CD8-positive, alpha-beta memory T cell (primary cell): ENCODE results near the gene TNIP2. TPM values are rescaled to one million over a fixed set of nuclear protein-coding genes. Genes with fewer than 3 reads are reported as not detected.
"Not testable (repeated sequence)": the region's sequence is repeated elsewhere in the genome, so short reads cannot be mapped to it uniquely, and the experiment has no call there.

Source experiments
- CTCF ChIA-PET: fragments of 350-600 bp; sonication (Branson Sonifier 250); formaldehyde crosslinking; loops from one replicate; lab custom pipeline; 2021; ENCODE audit warnings: antibody characterized with exemption; lab: Charles Lee
- POLR2A ChIA-PET: fragments of 350-600 bp; sonication (Branson Sonifier 250); formaldehyde crosslinking; loops from one replicate; lab custom pipeline; 2021; ENCODE audit warnings: antibody characterized with exemption; lab: Charles Lee
- DNase-seq, 5 donors: peaks; one replicate each; pipeline versions ENCODE4 v3.0.0 to v3.0.0-alpha.2; 2020 to 2022; ENCODE audit warnings: mixed read lengths in 1 of 5
- H3K27ac ChIP-seq: one replicate; pipeline ENCODE4 v1.7.0; 2013; ENCODE audit warnings: low read depth, mild to moderate bottlenecking, low read length, moderate library complexity
- H3K27me3 ChIP-seq: 2 replicates; pipeline ENCODE4 v1.7.0; 2013; ENCODE audit warnings: low read length, mild to moderate bottlenecking; ENCODE audit not compliant: insufficient read depth, poor library complexity, severe bottlenecking
- H3K36me3 ChIP-seq: 2 replicates; pipeline ENCODE4 v1.7.0; 2013; ENCODE audit warnings: mild to moderate bottlenecking, low read length, moderate library complexity; ENCODE audit not compliant: insufficient read depth
- H3K4me1 ChIP-seq: 2 replicates; pipeline ENCODE4 v1.7.0; 2013; ENCODE audit warnings: mild to moderate bottlenecking, low read length, moderate library complexity; ENCODE audit not compliant: insufficient read depth
- H3K4me3 ChIP-seq: 2 replicates; pipeline ENCODE4 v1.7.0; 2013; ENCODE audit warnings: mild to moderate bottlenecking, low read length
- H3K9me3 ChIP-seq: 2 replicates; pipeline ENCODE4 v1.7.0; 2013; ENCODE audit warnings: mild to moderate bottlenecking, low read length
- H3K27ac Mint-ChIP-seq, 8 donors: one replicate each; pipeline ENCODE4 v1.8.0; 2020 to 2021; ENCODE audit warnings: mixed read lengths in 8 of 8, mild to moderate bottlenecking in 6 of 8, inconsistent platforms in 3 of 8, moderate library complexity in 3 of 8
- H3K27me3 Mint-ChIP-seq, 2 donors: one replicate each; pipeline ENCODE4 v1.8.0; 2020 to 2021; ENCODE audit warnings: mixed read lengths in 2 of 2, mild to moderate bottlenecking in 1 of 2, moderate library complexity in 1 of 2
- H3K36me3 Mint-ChIP-seq, 3 donors: one replicate each; pipeline ENCODE4 v1.8.0; 2020 to 2021; ENCODE audit warnings: mixed read lengths in 3 of 3, inconsistent platforms in 1 of 3, mild to moderate bottlenecking in 1 of 3
- H3K4me1 Mint-ChIP-seq, 3 donors: one replicate each; pipeline ENCODE4 v1.8.0; 2020 to 2021; ENCODE audit warnings: mixed read lengths in 3 of 3, inconsistent platforms in 1 of 3, mild to moderate bottlenecking in 1 of 3
- H3K4me3 Mint-ChIP-seq, 7 donors: one replicate each; pipeline ENCODE4 v1.8.0; 2020 to 2021; ENCODE audit warnings: mixed read lengths in 7 of 7, mild to moderate bottlenecking in 6 of 7, moderate library complexity in 4 of 7, inconsistent platforms in 2 of 7
- H3K9me3 Mint-ChIP-seq, 5 donors: one replicate each; pipeline ENCODE4 v1.8.0; 2020 to 2022; ENCODE audit warnings: mixed read lengths in 5 of 5, mild to moderate bottlenecking in 3 of 5, moderate library complexity in 2 of 5, inconsistent platforms in 1 of 5
- polyA plus RNA-seq: library from polyadenylated mRNA; unstranded; fragments of 300-500 nt; fragmentation: Illumina TruSeq; gene quantifications from one replicate; pipeline ENCODE4 v1.2.3, GENCODE V29; 2021
- total RNA-seq, 2 experiments: library from RNA; stranded (reverse); gene quantifications; one replicate each; pipeline ENCODE4 v1.2.3, GENCODE V29; 2021

Gene TNIP2
- total and polyA plus RNA-seq, 3 experiments from 2014 or later = 57.4 to 92.3 (median 87.7) TPM

DNA sequence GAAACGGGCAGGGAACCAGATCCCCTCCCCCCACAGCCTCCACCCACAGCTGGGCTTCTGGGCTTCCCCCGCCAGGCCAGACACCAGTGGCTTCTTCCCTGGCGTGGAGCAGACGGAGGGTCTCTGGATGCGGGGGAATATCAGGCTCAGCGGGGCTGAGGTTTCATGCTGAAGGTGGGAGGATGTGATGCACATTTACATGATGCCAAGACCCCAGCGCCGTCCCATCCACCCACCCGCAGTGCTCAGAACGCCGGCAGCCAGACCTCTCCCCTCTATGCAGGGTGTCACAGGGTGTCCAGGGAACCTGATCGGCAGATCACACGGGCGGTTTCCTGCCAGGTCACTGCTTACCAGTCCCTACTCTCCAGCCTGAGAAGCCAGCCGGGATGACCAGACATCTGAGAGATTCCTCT, 12.8 kb upstream of the TNIP2 start:
- POLR2A ChIA-PET = no interaction called here
- Histone ChIP-seq H3K9me3 (no peaks in the 10 kb centered on the region), H3K27ac (no peak overlapping the region), H3K36me3 (no peaks in the 10 kb centered on the region), H3K4me3 (no peak overlapping the region), H3K27me3 (no peaks in the 10 kb centered on the region), H3K4me1 (peaks cover 9% of the 10 kb centered on the region)
- DNase-seq = no peak
- no peak overlapping the region for H3K27ac Mint-ChIP-seq
- no peak overlapping the region for H3K4me3 Mint-ChIP-seq
- peaks cover 0 to 2% of the 10 kb centered on the region in 2 donors for H3K27me3 Mint-ChIP-seq
- H3K36me3 Mint-ChIP-seq = no peaks in the 10 kb centered on the region
- CTCF ChIA-PET = no interaction called here
- H3K4me1 Mint-ChIP-seq = peaks cover 10 to 21% (median 12%) of the 10 kb centered on the region in 3 donors
- no peaks in the 10 kb centered on the region for H3K9me3 Mint-ChIP-seq

GRCh38 chr4:2768124-2768523, 12.0 kb upstream of the TNIP2 start:
- Histone ChIP-seq H3K27me3 (no peaks in the 10 kb centered on the region), H3K36me3 (no peaks in the 10 kb centered on the region), H3K27ac (no peak overlapping the region), H3K4me3 (no peak overlapping the region), H3K4me1 (peaks cover 9% of the 10 kb centered on the region), H3K9me3 (no peaks in the 10 kb centered on the region)
- H3K27ac Mint-ChIP-seq = no peak overlapping the region
- POLR2A ChIA-PET = no interaction called here
- no peak overlapping the region for H3K4me3 Mint-ChIP-seq
- CTCF ChIA-PET = no interaction called here
- no peaks in the 10 kb centered on the region for H3K9me3 Mint-ChIP-seq
- no peaks in the 10 kb centered on the region for H3K36me3 Mint-ChIP-seq
- peaks cover 0 to 2% of the 10 kb centered on the region in 2 donors for H3K27me3 Mint-ChIP-seq
- no peak for DNase-seq
- H3K4me1 Mint-ChIP-seq = peaks cover 10 to 24% (median 12%) of the 10 kb centered on the region in 3 donors

- H3K9me3 ChIP-seq = no peaks in the 10 kb centered on the region
- Mint-ChIP-seq H3K27ac (no peak overlapping the region), H3K4me1 (peaks cover 10 to 24% (median 12%) of the 10 kb centered on the region in 3 donors), H3K4me3 (no peak overlapping the region), H3K36me3 (no peaks in the 10 kb centered on the region), H3K9me3 (no peaks in the 10 kb centered on the region), H3K27me3 (peaks cover 0 to 2% of the 10 kb centered on the region in 2 donors)
- ChIA-PET POLR2A (no interaction called here), CTCF (no interaction called here)
- H3K4me1 ChIP-seq = peaks cover 9% of the 10 kb centered on the region
- no peak for DNase-seq
- no peaks in the 10 kb centered on the region for H3K36me3 ChIP-seq
- no peak overlapping the region for H3K4me3 ChIP-seq
- no peaks in the 10 kb centered on the region for H3K27me3 ChIP-seq
- H3K27ac ChIP-seq = no peak overlapping the region
Observed at GRCh38 chr4:2767705-2768074, 11.6 kb upstream of the TNIP2 start.

GRCh38 chr4:2767046-2767704, 11.0 kb upstream of the TNIP2 start:
- Histone ChIP-seq H3K4me3 (no peak overlapping the region), H3K9me3 (no peaks in the 10 kb centered on the region), H3K27me3 (no peaks in the 10 kb centered on the region), H3K36me3 (no peaks in the 10 kb centered on the region), H3K27ac (no peak overlapping the region), H3K4me1 (peaks cover 9% of the 10 kb centered on the region)
- no peak overlapping the region for H3K4me3 Mint-ChIP-seq
- peak overlapping the region in 2 of 8 donors; percentile 17 to 51 for H3K27ac Mint-ChIP-seq
- H3K9me3 Mint-ChIP-seq = no peaks in the 10 kb centered on the region
- peaks cover 0 to 2% of the 10 kb centered on the region in 2 donors for H3K27me3 Mint-ChIP-seq
- peaks cover 10 to 24% (median 12%) of the 10 kb centered on the region in 3 donors for H3K4me1 Mint-ChIP-seq
- no peak for DNase-seq
- ChIA-PET POLR2A (interaction anchor here (0.5 kb wide), 1 partner anchor 14 kb away, joined by 3 read pairs; no protein-coding TSS in a partner anchor), CTCF (no interaction called here)
- H3K36me3 Mint-ChIP-seq = no peaks in the 10 kb centered on the region

DNA sequence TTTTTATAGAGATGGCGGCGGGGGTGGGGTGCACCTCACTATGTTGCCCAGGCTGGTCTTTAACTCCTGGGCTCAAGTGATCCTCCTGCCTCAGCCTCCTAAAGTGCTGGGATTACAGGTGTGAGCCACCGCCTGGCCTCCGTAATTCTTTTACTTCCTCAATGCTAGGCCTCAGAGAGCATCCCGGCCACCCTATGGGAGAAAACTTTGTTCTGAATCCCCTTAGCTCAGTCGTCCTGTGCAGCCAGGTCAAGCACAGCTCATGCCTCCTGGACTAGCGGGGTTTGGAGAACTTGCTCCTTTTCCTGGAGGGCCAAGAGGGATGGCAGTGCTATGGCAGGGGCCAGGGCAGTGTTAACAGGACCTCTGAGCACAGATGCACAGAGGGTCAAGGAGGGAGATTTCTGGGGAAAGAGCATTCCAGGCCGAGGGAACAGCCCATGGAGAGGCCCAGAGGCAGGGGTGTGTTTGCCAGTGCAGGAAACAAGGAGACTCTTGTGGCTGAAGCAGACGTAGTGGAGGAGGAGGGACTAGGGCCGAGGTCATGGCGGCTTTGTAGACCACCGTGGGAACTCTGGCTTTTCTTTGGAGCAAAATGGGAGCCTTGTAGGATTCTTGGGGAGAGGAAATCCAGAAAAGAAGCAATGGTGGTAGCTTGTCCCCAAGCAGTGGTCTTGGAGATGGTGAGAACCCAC, 9.8 kb upstream of the TNIP2 start:
- H3K27me3 ChIP-seq = no peaks in the 10 kb centered on the region
- H3K9me3 Mint-ChIP-seq = no peaks in the 10 kb centered on the region
- peaks cover 7 to 17% (median 9%) of the 10 kb centered on the region in 3 donors for H3K4me1 Mint-ChIP-seq
- DNase-seq = no peak
- peaks cover 4% of the 10 kb centered on the region for H3K4me1 ChIP-seq
- peak overlapping the region in 1 of 7 donors; percentile 51 for H3K4me3 Mint-ChIP-seq
- no peak overlapping the region for H3K27ac ChIP-seq
- H3K27me3 Mint-ChIP-seq = peaks cover 0 to 2% of the 10 kb centered on the region in 2 donors
- H3K36me3 Mint-ChIP-seq = no peaks in the 10 kb centered on the region
- no peaks in the 10 kb centered on the region for H3K9me3 ChIP-seq
- CTCF ChIA-PET = interaction anchor here (4.3 kb wide), 1 partner anchor 48 kb away, joined by 30 read pairs; no protein-coding TSS in a partner anchor
- peak overlapping the region in 1 of 8 donors; percentile 26 for H3K27ac Mint-ChIP-seq
- POLR2A ChIA-PET = no interaction called here
- H3K4me3 ChIP-seq = no peak overlapping the region
- no peaks in the 10 kb centered on the region for H3K36me3 ChIP-seq

DNA sequence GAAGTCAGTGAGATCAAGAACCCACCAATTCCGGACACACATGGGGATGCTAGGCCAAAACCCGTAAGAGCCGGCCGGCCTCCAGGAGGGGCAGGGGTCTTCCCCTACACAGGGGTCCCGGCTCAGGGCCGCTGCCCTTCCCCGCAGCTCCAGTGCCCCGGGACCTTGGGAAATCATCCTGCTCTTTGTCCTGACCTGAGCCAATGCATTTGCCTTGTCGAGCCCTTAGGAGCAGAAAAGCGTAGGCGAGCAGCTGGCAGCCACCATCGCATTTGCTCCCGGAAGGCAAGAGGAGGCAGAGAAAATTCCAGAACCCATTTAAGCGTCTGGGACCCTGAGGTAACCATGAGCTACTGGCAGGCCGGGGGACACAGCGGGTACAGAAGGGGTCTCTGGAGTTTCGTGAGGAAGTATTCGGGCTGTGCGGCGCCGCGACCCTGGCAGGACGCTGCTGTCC, 7.4 kb upstream of the TNIP2 start:
- peak overlapping the region in 5 of 7 donors; percentile 13 to 81 (median 59) for H3K4me3 Mint-ChIP-seq
- no peak for DNase-seq
- Histone ChIP-seq H3K27ac (no peak overlapping the region), H3K27me3 (no peaks in the 10 kb centered on the region), H3K9me3 (no peaks in the 10 kb centered on the region), H3K4me3 (no peak overlapping the region), H3K4me1 (no peaks in the 10 kb centered on the region), H3K36me3 (no peaks in the 10 kb centered on the region)
- peaks cover 6 to 12% (median 9%) of the 10 kb centered on the region in 3 donors for H3K4me1 Mint-ChIP-seq
- POLR2A ChIA-PET = interaction anchor here (1.0 to 1.4 kb wide), 4 partner anchors 8 to 172 kb away, joined by 3 to 5 read pairs (median 3); partner anchors contain the start of gene TNIP2
- peaks cover 0 to 2% of the 10 kb centered on the region in 2 donors for H3K27me3 Mint-ChIP-seq
- no peaks in the 10 kb centered on the region for H3K36me3 Mint-ChIP-seq
- peak overlapping the region in 1 of 8 donors; percentile 36 for H3K27ac Mint-ChIP-seq
- no peaks in the 10 kb centered on the region for H3K9me3 Mint-ChIP-seq
- CTCF ChIA-PET = interaction anchor here (0.6 to 4.3 kb wide), 39 partner anchors 8 to 274 kb away, joined by 3 to 30 read pairs (median 5); partner anchors contain the start of genes GRK4, NOP14 and TNIP2

GRCh38 chr4:2762486-2763370, 6.6 kb upstream of the TNIP2 start:
- not testable (repeated sequence) for H3K9me3 Mint-ChIP-seq, H3K27me3 Mint-ChIP-seq, H3K27me3 ChIP-seq, H3K36me3 Mint-ChIP-seq, H3K27ac ChIP-seq, DNase-seq, H3K4me3 ChIP-seq, H3K4me1 ChIP-seq, H3K9me3 ChIP-seq, H3K36me3 ChIP-seq
- Mint-ChIP-seq H3K4me3 (peak overlapping the region in 2 of 7 donors; percentile 15 to 56), H3K4me1 (peaks cover 6 to 12% (median 9%) of the 10 kb centered on the region in 3 donors), H3K27ac (peak overlapping the region in 1 of 8 donors; percentile 29)
- ChIA-PET CTCF (interaction anchor here (0.7 to 4.3 kb wide), 26 partner anchors 24 to 275 kb away, joined by 3 to 30 read pairs (median 5); partner anchors contain the start of genes GRK4 and NOP14), POLR2A (interaction anchor here (1.0 kb wide), 1 partner anchor 77 kb away, joined by 3 read pairs; no protein-coding TSS in a partner anchor)
